K562 (cell line): Measurements from ENCODE around the gene PNCK. TPM values are rescaled to one million over a fixed set of nuclear protein-coding genes. Genes with fewer than 3 reads are reported as not detected.

Source experiments
- ATAC-seq: fragments of 200-7000 bp; cut with Tn5 transposase; 3 replicates; pipeline ENCODE4 v1.9.1; 2020; ENCODE audit warnings: moderate library complexity
- BruUV-seq: library from RNA; stranded (reverse); fragments of 400-500 nt; replicated peaks from 2 replicates; lab custom pipeline; 2021; lab: Mats Ljungman, UMichigan
- CTCF ChIA-PET: fragments of 300-600 bp; formaldehyde crosslinking; extraction: SDS; loops from one replicate; lab custom pipeline; 2021; ENCODE audit warnings: low intra/inter-chr PET ratio; lab: Yijun Ruan, JAX
- POLR2A ChIA-PET: fragments of 300-600, 350-650 bp; sonication (Branson Sonifier 250); formaldehyde crosslinking; extraction: SDS; loops from one replicate; lab custom pipeline; 2021; ENCODE audit warnings: antibody characterized with exemption, inconsistent platforms; lab: Yijun Ruan, JAX
- DNase-seq, 4 experiments: peaks; one replicate each; pipeline versions ENCODE4 v3.0.0 to v3.0.0-alpha.2; 2011 to 2018; ENCODE audit warnings: low spot score in 3 of 4, mixed read lengths in 3 of 4; ENCODE audit errors: extremely low read depth in 1 of 4
- FAIRE-seq: peaks from 2 replicates; lab custom pipeline; 2011; peaks lifted over from hg19 to GRCh38; lab: Jason Lieb, UNC
- H2AFZ ChIP-seq: 2 replicates; pipeline ENCODE4 v1.6.0; 2011; ENCODE audit warnings: low read depth, low read length, control low read depth, inconsistent platforms
- H3K27ac ChIP-seq: fragments of 200-600 bp; 3 replicates; pipeline ENCODE4 v1.8.0; 2011; ENCODE audit warnings: low read depth, mild to moderate bottlenecking, control low read depth, inconsistent platforms, low read length, moderate library complexity, mixed read lengths; ENCODE audit errors: extremely low read depth
- H3K27me3 ChIP-seq, 2 experiments: fragments of 300-600 bp in 1 of 2; 2 replicates in 1 of 2; 3 replicates in 1 of 2; pipeline versions ENCODE4 v1.6.0 to v1.8.0; 2011; ENCODE audit warnings: inconsistent platforms in 2 of 2, low read length in 2 of 2, mild to moderate bottlenecking in 1 of 2, mixed read lengths in 1 of 2, moderate library complexity in 1 of 2; ENCODE audit not compliant: control insufficient read depth in 2 of 2, insufficient read depth in 2 of 2
- H3K36me3 ChIP-seq: fragments of 300-600 bp; 3 replicates; pipeline ENCODE4 v1.8.0; 2011; ENCODE audit warnings: mild to moderate bottlenecking, low read length, inconsistent platforms; ENCODE audit not compliant: control insufficient read depth, insufficient read depth
- H3K4me1 ChIP-seq, 2 experiments: fragments of 200-600 bp in 1 of 2; replicated peaks in 1 of 2; 2 replicates in 1 of 2; 3 replicates in 1 of 2; pipeline versions ENCODE4 v1.5.1 to v1.8.0; 2011; ENCODE audit warnings: inconsistent platforms in 2 of 2, low read length in 2 of 2, mild to moderate bottlenecking in 1 of 2, mixed read lengths in 1 of 2, moderate library complexity in 1 of 2; ENCODE audit not compliant: control insufficient read depth in 2 of 2, insufficient read depth in 2 of 2
- H3K4me2 ChIP-seq: 2 replicates; pipeline ENCODE4 v1.6.1; 2011; ENCODE audit warnings: low read length, control low read depth, inconsistent platforms, mixed read lengths; ENCODE audit not compliant: insufficient read depth
- H3K4me3 ChIP-seq: fragments of 200-600 bp; sonication (generic), shearing (Covaris generic); 2 replicates; pipeline ENCODE4 v1.5.1; 2016; ENCODE audit warnings: control low read depth, inconsistent platforms
- H3K79me2 ChIP-seq: fragments of 200-600 bp; 3 replicates; pipeline ENCODE4 v1.8.0; 2011; ENCODE audit warnings: low read length, inconsistent platforms; ENCODE audit not compliant: control insufficient read depth, insufficient read depth
- H3K9ac ChIP-seq, 2 experiments: 2 replicates each; pipeline versions ENCODE4 v1.6.0 to v1.6.1; 2011; ENCODE audit warnings: low read depth in 2 of 2, low read length in 2 of 2, control low read depth in 1 of 2, inconsistent platforms in 1 of 2, mild to moderate bottlenecking in 1 of 2, mixed read lengths in 1 of 2; ENCODE audit not compliant: insufficient read depth in 1 of 2
- H3K9me1 ChIP-seq: one replicate; pipeline ENCODE4 v1.6.0; 2011; ENCODE audit warnings: inconsistent platforms, mild to moderate bottlenecking, low read length, moderate library complexity; ENCODE audit not compliant: control insufficient read depth, insufficient read depth
- H3K9me3 ChIP-seq: replicated peaks from 2 replicates; pipeline ENCODE4 v1.5.1; 2011; ENCODE audit warnings: low read depth, low read length, inconsistent platforms; ENCODE audit not compliant: control insufficient read depth, insufficient read depth
- H4K20me1 ChIP-seq: replicated peaks from 2 replicates; pipeline ENCODE4 v1.6.1; 2011; ENCODE audit warnings: low read length, inconsistent platforms, mixed read lengths; ENCODE audit not compliant: control insufficient read depth, insufficient read depth
- EGR1 ChIP-seq: fragments of 450-650 bp; conservative IDR thresholded peaks from 2 replicates; pipeline ENCODE4 v1.6.1; 2017; ENCODE audit warnings: mild to moderate bottlenecking
- FOXJ2 ChIP-seq: fragments of 200-800 bp; sonication (Bioruptor generic); IDR thresholded peaks from 2 replicates; pipeline ENCODE4 v1.6.1; 2016; ENCODE audit warnings: missing genetic modification characterization, missing compliant biosample characterization
- KDM5B ChIP-seq: fragments of 200-600 bp; sonication (generic); IDR thresholded peaks from 2 replicates; pipeline ENCODE4 v1.6.1; 2012; ENCODE audit warnings: low read depth, mild to moderate bottlenecking, moderate library complexity, low read length, control low read depth, inconsistent platforms; ENCODE audit not compliant: insufficient replicate concordance
- USF2 ChIP-seq: sonication (generic); formaldehyde crosslinking; IDR thresholded peaks from 2 replicates; pipeline ENCODE4 v1.5.0; 2020; ENCODE audit warnings: missing genetic modification reagents
- ZNF217 ChIP-seq: sonication (generic); formaldehyde crosslinking; IDR thresholded peaks from 2 replicates; pipeline ENCODE4 v1.8.0; 2022; ENCODE audit warnings: mild to moderate bottlenecking, missing genetic modification reagents
- ZNF277 ChIP-seq: fragments of 250-450 bp; sonication (Bioruptor Pico); IDR thresholded peaks from 2 replicates; pipeline ENCODE4 v1.8.0; 2022; ENCODE audit warnings: inconsistent platforms, mild to moderate bottlenecking, moderate library complexity, borderline replicate concordance
- WGBS: fragments of 100-300 bp; shearing (Covaris generic); methylation state at CpG from one replicate; pipeline ENCODE4 v1.1.6; 2016; ENCODE audit warnings: low coverage, mixed read lengths; ENCODE audit not compliant: insufficient coverage; ENCODE audit errors: missing lambda C conversion rate; 5-methylcytosine and 5-hydroxymethylcytosine counted together
- in situ Hi-C: fragments of 300-500 bp; cut with MboI; formaldehyde crosslinking; loops from 4 replicates; pipeline ENCODE4 v1.15.0; 2018; ENCODE audit warnings: inconsistent platforms, mixed read lengths
- intact Hi-C: fragments of 100-400 bp; cut with micrococcal nuclease; formaldehyde crosslinking; loops from 2 replicates; pipeline ENCODE4 v1.14.2; 2022
- polyA plus RNA-seq, 8 experiments: library from polyadenylated mRNA; depleted of rRNA in 4 of 8; stranded (reverse) in 5 of 8; unstranded in 3 of 8; fragments of >200 nt; fragmentation: Nextera tagmentation in 2 of 8; fragmentation: Illumina TruSeq in 1 of 8; extraction: Ambion mirVana in 2 of 8; extraction: Trizol in 1 of 8; gene quantifications; 2 replicates each; pipeline versions ENCODE4 v1.2.1 to v1.2.3, GENCODE V29; 2011 to 2014; ENCODE audit warnings: inconsistent platforms in 1 of 8, missing spikeins in 1 of 8
- total RNA-seq, 7 experiments: library from RNA; depleted of rRNA in 6 of 7; stranded (reverse); fragments of >200 nt in 6 of 7; fragmentation: Illumina TruSeq in 2 of 7; extraction: Trizol in 2 of 7; gene quantifications; 2 replicates each; pipeline versions ENCODE4 v1.2.1 to v1.2.3, GENCODE V29; 2011 to 2021; ENCODE audit warnings: low replicate concordance in 1 of 7

Gene PNCK
- total and polyA plus RNA-seq, 9 of the 15 experiments (the other 6 are each of a cell fraction or from before 2014, with no cell fraction given): 0.13 to 7.5 (median 1.2) TPM; not detected in 1

GRCh38 chrX:153637121-153638040 is 36.2 kb downstream of the PNCK start:
- FAIRE-seq (no peak), DNase-seq (no peak), ATAC-seq (no peak)
- no peak overlapping the region for H3K4me3 ChIP-seq
- 5% methylated on average over 11 of the region's 27 CpGs for WGBS
- peaks cover 2 to 45% of the 10 kb centered on the region in 2 experiments; a peak in 3 of 5 replicates for H3K4me1 ChIP-seq
- H3K9me3 ChIP-seq: no peaks in the 10 kb centered on the region
- no peaks in the 10 kb centered on the region for H4K20me1 ChIP-seq
- no peak overlapping the region for H3K4me2 ChIP-seq
- H3K27ac ChIP-seq: no peak overlapping the region
- H3K9me1 ChIP-seq: no peaks in the 10 kb centered on the region
- H3K27me3 ChIP-seq: peaks cover 0 to 59% of the 10 kb centered on the region in 2 experiments; a peak in 4 of 5 replicates
- ChIA-PET CTCF (no interaction called here), POLR2A (interaction anchor here (0.7 kb wide), 1 partner anchor 15 kb away, joined by 4 read pairs; no protein-coding TSS in a partner anchor)
- no peaks in the 10 kb centered on the region for H3K79me2 ChIP-seq
- in situ Hi-C loops: no loop called here
- BruUV-seq: no TSS peak
- intact Hi-C loops: no loop called here
- H2AFZ ChIP-seq: no peak overlapping the region
- no peak overlapping the region for H3K9ac ChIP-seq
- no peaks in the 10 kb centered on the region for H3K36me3 ChIP-seq
- TF ChIP-seq FOXJ2 (tag) (no peak), ZNF277 (no peak), ZNF217 (CRISPR knock-in tag) (no peak), EGR1 (peak; percentile 61; the same call in 1 of the 2 replicates), KDM5B (no peak), USF2 (CRISPR knock-in tag) (0 out of 2 replicates have a peak, but pooled peaks have one; percentile 29)
